Sigmoid colon (tissue), 7 donors: Measurements from ENCODE around the gene CREB3L2. TPM values are rescaled to one million over a fixed set of nuclear protein-coding genes. Genes with fewer than 3 reads are reported as not detected.

Source experiments
- DNase-seq: peaks from one replicate; pipeline ENCODE4 v3.0.0-alpha.2; 2019
- H3K27ac ChIP-seq, 4 donors: fragments of 200-600 bp; sonication (generic); one replicate each; pipeline ENCODE4 v1.5.1; 2016 to 2019; ENCODE audit warnings: mild to moderate bottlenecking in 1 of 4
- H3K27me3 ChIP-seq, 3 donors: fragments of 200-600 bp; sonication (generic); one replicate each; pipeline ENCODE4 v1.5.1; 2019; ENCODE audit warnings: mild to moderate bottlenecking in 1 of 3
- H3K36me3 ChIP-seq, 4 donors: fragments of 200-600 bp; sonication (generic); one replicate each; pipeline ENCODE4 v1.5.1; 2016 to 2019
- H3K4me1 ChIP-seq, 4 donors: fragments of 200-600 bp; sonication (generic); one replicate each; pipeline ENCODE4 v1.5.1; 2017 to 2019
- H3K4me3 ChIP-seq, 4 donors: fragments of 200-600 bp; sonication (generic); one replicate each; pipeline ENCODE4 v1.5.1; 2017 to 2019; ENCODE audit warnings: mild to moderate bottlenecking in 2 of 4, moderate library complexity in 1 of 4
- H3K9me3 ChIP-seq, 4 donors: fragments of 200-600 bp in 3 of 4; sonication (generic) in 3 of 4; one replicate each; pipeline versions ENCODE4 v1.5.1 to v1.6.1; 2013 to 2019
- EP300 ChIP-seq, 4 donors: sonication (generic); formaldehyde crosslinking; IDR thresholded peaks; one replicate each; pipeline ENCODE4 v1.6.1; 2017; ENCODE audit warnings: antibody characterized with exemption in 4 of 4
- POLR2A ChIP-seq, 2 donors: fragments of 450-650 bp; IDR thresholded peaks; one replicate each; pipeline ENCODE4 v1.6.1; 2016; ENCODE audit warnings: antibody characterized with exemption in 2 of 2, mild to moderate bottlenecking in 2 of 2, moderate library complexity in 2 of 2
- POLR2AphosphoS5 ChIP-seq, 4 donors: sonication (generic); formaldehyde crosslinking; IDR thresholded peaks; one replicate each; pipeline ENCODE4 v1.6.1; 2017; ENCODE audit warnings: antibody characterized with exemption in 4 of 4
- WGBS, 2 donors: extraction: QIAGEN DNeasy Blood & Tissue Kit; methylation state at CpG; one replicate each; pipeline ENCODE4 v1.1.7; 2013; 5-methylcytosine and 5-hydroxymethylcytosine counted together
- intact Hi-C: fragments of 100-400 bp; cut with DNase I; formaldehyde crosslinking; loops from one replicate; pipeline ENCODE4 v1.15.1; 2023
- polyA plus RNA-seq, 3 donors: library from polyadenylated mRNA; stranded (reverse); fragments of 200-250 nt; gene quantifications; one replicate each; pipeline ENCODE4 v1.2.3, GENCODE V29; 2013
- total RNA-seq, 4 donors: library from RNA; depleted of rRNA; stranded (reverse); fragments of >200 nt; gene quantifications; one replicate each; pipeline ENCODE4 v1.1.0, GENCODE V29; 2016
- TF ChIP-seq, protein P1 (sequence below), 4 experiments: fragments of 450-650 bp in 3 of 4; fragments of 200-600 bp in 1 of 4; IDR thresholded peaks; one replicate each; pipeline ENCODE4 v1.5.1; 2016 to 2019; ENCODE audit warnings: antibody characterized with exemption in 4 of 4, mild to moderate bottlenecking in 3 of 4, moderate library complexity in 2 of 4
- donor health status: healthy with polysubstance abuse.
- donor health status: Bipolar disorder and iron deficiency.
- donor health status: healthy.

CREB3L2 gene
- total and polyA plus RNA-seq, 7 donors, result 3.0 to 41.3 (median 26.0) TPM

DNA sequence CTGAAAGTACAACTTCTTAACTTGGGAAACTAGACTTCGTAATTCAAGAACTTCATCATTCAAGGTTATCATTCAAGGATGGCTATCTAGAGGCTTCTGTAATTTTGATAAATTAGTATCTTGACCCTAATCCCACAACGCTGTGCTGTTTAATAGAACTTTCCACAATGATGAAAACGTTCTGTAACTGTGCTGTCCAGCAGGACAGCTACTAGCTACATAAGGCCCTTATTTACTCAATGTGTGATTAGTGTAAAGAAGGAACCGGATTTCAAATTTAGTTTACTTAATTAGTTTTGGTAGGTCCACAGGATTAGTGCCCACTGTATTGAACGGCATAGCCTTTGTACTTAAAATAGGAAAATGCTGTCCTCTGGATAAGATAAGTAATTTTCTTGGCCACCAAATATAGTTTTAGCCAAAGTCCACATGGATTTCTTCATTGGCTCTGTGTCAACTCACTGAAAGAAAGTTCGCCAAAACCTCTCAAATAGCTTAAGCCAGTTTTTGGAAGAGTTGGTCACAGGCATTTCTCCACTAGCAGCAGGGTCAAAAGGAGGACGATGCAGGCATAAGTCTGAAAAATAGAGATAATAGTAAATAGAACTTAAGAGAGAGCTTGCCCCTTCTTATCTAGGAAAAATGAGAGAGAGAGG lies 172.4 kb downstream of the CREB3L2 start:
- TF ChIP-seq EP300 (IDR thresholded peaks at IDR 0.05) (no peak), POLR2AphosphoS5 (IDR thresholded peaks at IDR 0.05) (no peak), POLR2A (IDR thresholded peaks at IDR 0.05) (no peak)
- TF ChIP-seq, protein P1, sequence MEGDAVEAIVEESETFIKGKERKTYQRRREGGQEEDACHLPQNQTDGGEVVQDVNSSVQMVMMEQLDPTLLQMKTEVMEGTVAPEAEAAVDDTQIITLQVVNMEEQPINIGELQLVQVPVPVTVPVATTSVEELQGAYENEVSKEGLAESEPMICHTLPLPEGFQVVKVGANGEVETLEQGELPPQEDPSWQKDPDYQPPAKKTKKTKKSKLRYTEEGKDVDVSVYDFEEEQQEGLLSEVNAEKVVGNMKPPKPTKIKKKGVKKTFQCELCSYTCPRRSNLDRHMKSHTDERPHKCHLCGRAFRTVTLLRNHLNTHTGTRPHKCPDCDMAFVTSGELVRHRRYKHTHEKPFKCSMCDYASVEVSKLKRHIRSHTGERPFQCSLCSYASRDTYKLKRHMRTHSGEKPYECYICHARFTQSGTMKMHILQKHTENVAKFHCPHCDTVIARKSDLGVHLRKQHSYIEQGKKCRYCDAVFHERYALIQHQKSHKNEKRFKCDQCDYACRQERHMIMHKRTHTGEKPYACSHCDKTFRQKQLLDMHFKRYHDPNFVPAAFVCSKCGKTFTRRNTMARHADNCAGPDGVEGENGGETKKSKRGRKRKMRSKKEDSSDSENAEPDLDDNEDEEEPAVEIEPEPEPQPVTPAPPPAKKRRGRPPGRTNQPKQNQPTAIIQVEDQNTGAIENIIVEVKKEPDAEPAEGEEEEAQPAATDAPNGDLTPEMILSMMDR (IDR thresholded peaks at IDR 0.05), result no peak
- H3K27me3 ChIP-seq, result no peaks in the 10 kb centered on the region
- WGBS, 2 donors, result 76% methylated on average over 7 of the region's 7 CpGs
- no peaks in the 10 kb centered on the region for H3K4me1 ChIP-seq
- no peak for DNase-seq
- no peak overlapping the region for H3K4me3 ChIP-seq
- H3K36me3 ChIP-seq, result no peaks in the 10 kb centered on the region
- H3K9me3 ChIP-seq, result peaks cover 0 to 10% (median 3%) of the 10 kb centered on the region in 4 donors
- no peak overlapping the region for H3K27ac ChIP-seq
- intact Hi-C loops, result no loop called here

DNA sequence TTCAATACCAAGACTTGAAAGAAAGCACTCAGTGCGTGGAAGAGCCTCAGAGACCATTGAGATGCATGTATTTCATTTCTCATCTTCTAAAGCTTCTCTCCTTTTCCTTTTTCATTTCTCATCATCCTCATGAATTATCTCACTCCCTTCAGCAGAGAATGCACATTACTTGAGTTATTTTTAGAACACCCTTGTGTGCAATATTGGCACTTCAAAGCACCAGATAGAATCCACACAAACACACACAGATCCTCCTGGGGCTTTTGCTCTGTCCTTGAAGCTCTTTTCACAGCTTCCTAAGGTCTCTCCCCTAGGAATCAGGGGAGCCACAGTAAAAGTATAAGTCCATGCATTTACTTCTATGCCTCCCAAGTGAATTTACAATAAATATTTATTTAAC lies 173.4 kb downstream of the CREB3L2 start:
- H3K27ac ChIP-seq, result no peak overlapping the region
- 78 to 86% methylated on average over 1 of the region's 1 CpG for WGBS, 2 donors

DNA sequence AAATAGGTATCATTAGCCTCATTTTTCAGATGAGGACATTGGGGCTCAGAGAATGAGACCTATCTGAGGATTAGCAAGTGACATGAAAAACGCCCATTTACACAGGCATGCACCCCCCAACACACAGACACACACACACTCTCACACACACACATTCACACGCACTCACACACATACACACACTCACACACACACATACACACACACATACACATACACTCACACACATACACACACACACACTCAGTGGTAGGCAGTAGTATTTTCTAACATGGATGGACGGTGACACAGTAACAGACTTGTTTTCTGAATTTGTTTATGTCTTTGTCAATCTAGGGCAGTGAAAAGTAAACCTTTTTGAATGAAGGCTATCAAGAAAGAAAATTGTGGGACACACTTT lies 176.4 kb downstream of the CREB3L2 start:
- H3K36me3 ChIP-seq, result no peaks in the 10 kb centered on the region
- WGBS, 2 donors, result 69 to 85% methylated on average over 3 of the region's 3 CpGs
- no peak for TF ChIP-seq EP300 (IDR thresholded peaks at IDR 0.05)
- no peak for TF ChIP-seq POLR2AphosphoS5 (IDR thresholded peaks at IDR 0.05)
- TF ChIP-seq POLR2A (IDR thresholded peaks at IDR 0.05), result no peak
- TF ChIP-seq, protein P1 (IDR thresholded peaks at IDR 0.05), result no peak
- H3K27ac ChIP-seq, result no peak overlapping the region
- no peaks in the 10 kb centered on the region for H3K9me3 ChIP-seq
- peaks cover 0 to 6% (median 4%) of the 10 kb centered on the region in 4 donors for H3K4me1 ChIP-seq
- DNase-seq, result no peak
- H3K27me3 ChIP-seq, result no peaks in the 10 kb centered on the region
- intact Hi-C loops, result no loop called here
- H3K4me3 ChIP-seq, result no peak overlapping the region

More for the DNA sequence above, 173.4 kb downstream of the CREB3L2 start:
- no peak for DNase-seq
- TF ChIP-seq, protein P1 (IDR thresholded peaks at IDR 0.05), result no peak
- TF ChIP-seq POLR2A (IDR thresholded peaks at IDR 0.05) (no peak), EP300 (IDR thresholded peaks at IDR 0.05) (no peak)
- H3K36me3 ChIP-seq, result no peaks in the 10 kb centered on the region
- peaks cover 0 to 5% (median 3%) of the 10 kb centered on the region in 4 donors for H3K9me3 ChIP-seq
- H3K27me3 ChIP-seq, result no peaks in the 10 kb centered on the region
- H3K4me1 ChIP-seq, result no peaks in the 10 kb centered on the region
- no peak overlapping the region for H3K4me3 ChIP-seq
- intact Hi-C loops, result no loop called here

Other genes starting within 250 kb of the CREB3L2 start
- gene DGKI, start 155.1 kb downstream of the CREB3L2 start, total RNA-seq, result 1 to 10 TPM in 3 of 4 donors, under 1 TPM in 1; 0.66 to 7.6 (median 1.8) TPM
- gene DGKI, start 155.1 kb downstream of the CREB3L2 start, polyA plus RNA-seq, result under 1 TPM in 2 of 3 donors, not detected in 1; 0.17 to 0.60 TPM
- not detected for gene AKR1D1, start 74.4 kb upstream of the CREB3L2 start, total RNA-seq
- gene AKR1D1, start 74.4 kb upstream of the CREB3L2 start, polyA plus RNA-seq, result not detected